GM19025 (cell line): ENCODE measurements around the gene KLHDC7A.

Experiments used
- ATAC-seq: cut with Tn5 transposase; IDR thresholded peaks from one replicate; pipeline ENCODE4 v1.9.1; 2021; ENCODE audit warnings: mild to moderate bottlenecking, low read depth, moderate library complexity; ENCODE audit not compliant: unreplicated experiment

KLHDC7A gene

GRCh38 chr1:18501833-18502232 lies 21.1 kb downstream of the KLHDC7A start:
- no peak for ATAC-seq

- ATAC-seq, result no peak
These were observed 23.9 kb downstream of the KLHDC7A start for GRCh38 chr1:18504609-18505008.

- no peak for ATAC-seq
These were observed 24.9 kb downstream of the KLHDC7A start for GRCh38 chr1:18505666-18506065.

- no peak for ATAC-seq
These were observed 27.4 kb downstream of the KLHDC7A start for GRCh38 chr1:18508084-18508483.

- no peak for ATAC-seq
These were observed 30.6 kb downstream of the KLHDC7A start for GRCh38 chr1:18511149-18511873.

- no peak for ATAC-seq
These were observed 31.1 kb downstream of the KLHDC7A start for GRCh38 chr1:18511874-18512150.

- ATAC-seq, result no peak
These were observed 32.2 kb downstream of the KLHDC7A start for GRCh38 chr1:18512883-18513282.

GRCh38 chr1:18513995-18514394 lies 33.3 kb downstream of the KLHDC7A start:
- no peak for ATAC-seq

- ATAC-seq, result no peak
These were observed 34.5 kb downstream of the KLHDC7A start for GRCh38 chr1:18515120-18515667.

- no peak for ATAC-seq
These were observed 35.7 kb downstream of the KLHDC7A start for GRCh38 chr1:18516473-18516872.

- no peak for ATAC-seq
These were observed 45.9 kb downstream of the KLHDC7A start for GRCh38 chr1:18526436-18527275.

- no peak for ATAC-seq
These were observed 46.8 kb downstream of the KLHDC7A start for GRCh38 chr1:18527514-18527913.

GRCh38 chr1:18527921-18528320 lies 47.2 kb downstream of the KLHDC7A start:
- no peak for ATAC-seq

GRCh38 chr1:18528616-18529015 lies 47.9 kb downstream of the KLHDC7A start:
- no peak for ATAC-seq

GRCh38 chr1:18529714-18530113 lies 49.0 kb downstream of the KLHDC7A start:
- ATAC-seq, result no peak

- no peak for ATAC-seq
These were observed 50.1 kb downstream of the KLHDC7A start for GRCh38 chr1:18530587-18531502.

GRCh38 chr1:18531503-18531845 lies 50.7 kb downstream of the KLHDC7A start:
- no peak for ATAC-seq

GRCh38 chr1:18532390-18533170 lies 51.9 kb downstream of the KLHDC7A start:
- no peak for ATAC-seq

- no peak for ATAC-seq
These were observed 52.5 kb downstream of the KLHDC7A start for GRCh38 chr1:18533259-18533658.

GRCh38 chr1:18534810-18535205 lies 54.1 kb downstream of the KLHDC7A start:
- no peak for ATAC-seq
